Measurements from ENCODE around the gene ESRRA.

Gene ESRRA

DNA sequence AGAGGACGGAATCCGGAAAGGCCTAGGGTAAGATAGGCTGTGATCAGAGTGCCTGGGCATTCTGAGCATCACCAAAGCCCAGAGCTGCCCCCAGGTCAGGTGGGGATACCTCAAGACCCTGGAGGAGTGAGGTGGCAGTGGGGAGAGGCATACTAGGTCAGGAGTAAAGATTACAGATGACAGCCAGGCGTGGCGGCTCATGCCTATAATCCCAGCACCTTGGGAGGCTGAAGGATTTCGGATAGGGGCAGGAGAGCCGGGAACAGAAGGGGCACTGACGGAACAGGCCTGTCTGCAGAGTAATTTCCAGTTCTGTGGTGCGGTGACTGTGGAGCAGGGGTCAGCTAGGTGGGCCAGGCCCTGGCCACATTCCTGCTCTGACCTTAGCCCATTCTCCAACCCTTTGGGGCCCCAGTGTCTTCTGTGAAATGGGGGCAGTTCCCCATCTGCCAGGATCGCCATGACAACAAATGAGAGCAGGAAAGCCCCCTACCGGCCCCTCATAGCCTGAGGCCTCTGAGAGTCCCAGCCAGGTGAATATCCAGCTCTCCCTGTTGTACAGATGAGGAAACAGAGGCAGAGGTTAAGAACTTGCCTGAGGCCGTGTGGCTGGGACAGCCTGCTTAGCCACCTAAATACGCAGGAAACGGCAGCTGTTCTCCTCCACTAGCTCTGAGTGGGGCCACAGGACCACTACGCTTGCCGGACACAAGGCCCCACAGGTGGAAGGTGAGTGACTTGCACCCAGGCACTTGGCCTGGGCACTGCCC, 30.1 kb upstream of the ESRRA start:
- DNase-seq: no peak

DNA sequence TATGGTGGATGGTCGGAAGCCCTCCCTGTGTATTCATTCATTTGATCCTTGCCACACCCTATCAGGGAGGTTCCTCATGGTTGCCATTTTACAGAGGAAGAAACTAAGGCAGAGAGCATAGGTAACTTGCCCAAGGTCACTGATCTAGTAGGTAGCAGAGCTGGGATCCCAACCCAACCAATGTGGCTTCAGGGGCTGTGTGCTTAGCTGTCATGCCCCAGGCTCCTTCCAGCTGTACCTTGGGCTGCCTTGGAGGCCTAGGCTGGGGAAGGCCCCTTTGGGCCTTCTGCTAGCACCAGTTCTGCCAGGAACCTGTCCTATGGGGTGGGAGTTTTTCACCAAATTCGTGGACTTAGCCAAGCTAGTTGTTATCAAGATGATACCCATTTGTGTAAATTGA, 29.5 kb upstream of the ESRRA start:
- no peak for DNase-seq

GRCh38 chr11:64276653-64277431, 28.5 kb upstream of the ESRRA start:
- no peak for DNase-seq

DNA sequence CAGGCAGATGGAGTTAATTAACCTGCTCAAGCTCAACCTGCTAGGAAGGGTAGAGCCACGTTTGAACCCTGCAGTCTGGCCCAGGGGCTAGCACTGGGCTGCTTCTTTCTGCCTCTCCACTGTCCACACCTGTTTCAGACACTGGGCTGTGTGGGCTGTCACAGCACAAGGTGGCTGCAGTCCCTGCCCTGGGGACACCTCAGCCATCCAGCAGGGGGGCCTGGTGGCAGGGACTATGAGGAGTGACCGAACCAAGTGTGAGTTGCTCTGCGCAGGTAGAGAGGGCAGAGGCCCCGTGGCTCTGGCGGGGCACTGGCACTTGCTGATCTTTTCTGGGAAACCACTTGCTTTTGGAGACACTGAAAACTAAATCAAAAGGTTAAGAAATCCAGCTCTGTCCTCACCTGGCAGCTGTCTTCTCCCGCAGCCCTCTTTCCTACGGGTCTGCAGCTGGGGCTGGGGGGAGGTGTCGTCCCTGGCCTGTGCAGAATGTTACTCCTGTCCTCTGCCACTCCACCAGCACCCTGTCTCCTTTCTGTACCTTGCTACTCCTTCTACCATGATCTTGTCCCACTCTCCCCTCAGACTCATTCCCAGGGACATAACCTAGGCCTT, 26.6 kb upstream of the ESRRA start:
- DNase-seq: no peak

- no peak for DNase-seq
Measured at GRCh38 chr11:64281957-64282770, 23.2 kb upstream of the ESRRA start.

- no peak for DNase-seq
Measured at GRCh38 chr11:64283092-64283491, 22.2 kb upstream of the ESRRA start.

- peak; percentile 96 for DNase-seq
Measured at GRCh38 chr11:64284048-64284961, 21.0 kb upstream of the ESRRA start, which contains the start of gene BAD. Gene BAD, minus strand, starts transcription at chr11:64284665. Its CDS starts 297 bp downstream, at chr11:64284368.

GRCh38 chr11:64284962-64285884, 20.1 kb upstream of the ESRRA start, which contains the start of gene GPR137:
Gene GPR137, plus strand, starts transcription at chr11:64285848. Its CDS starts 677 bp downstream, at chr11:64286525.
- peak; percentile 87 for DNase-seq

DNA sequence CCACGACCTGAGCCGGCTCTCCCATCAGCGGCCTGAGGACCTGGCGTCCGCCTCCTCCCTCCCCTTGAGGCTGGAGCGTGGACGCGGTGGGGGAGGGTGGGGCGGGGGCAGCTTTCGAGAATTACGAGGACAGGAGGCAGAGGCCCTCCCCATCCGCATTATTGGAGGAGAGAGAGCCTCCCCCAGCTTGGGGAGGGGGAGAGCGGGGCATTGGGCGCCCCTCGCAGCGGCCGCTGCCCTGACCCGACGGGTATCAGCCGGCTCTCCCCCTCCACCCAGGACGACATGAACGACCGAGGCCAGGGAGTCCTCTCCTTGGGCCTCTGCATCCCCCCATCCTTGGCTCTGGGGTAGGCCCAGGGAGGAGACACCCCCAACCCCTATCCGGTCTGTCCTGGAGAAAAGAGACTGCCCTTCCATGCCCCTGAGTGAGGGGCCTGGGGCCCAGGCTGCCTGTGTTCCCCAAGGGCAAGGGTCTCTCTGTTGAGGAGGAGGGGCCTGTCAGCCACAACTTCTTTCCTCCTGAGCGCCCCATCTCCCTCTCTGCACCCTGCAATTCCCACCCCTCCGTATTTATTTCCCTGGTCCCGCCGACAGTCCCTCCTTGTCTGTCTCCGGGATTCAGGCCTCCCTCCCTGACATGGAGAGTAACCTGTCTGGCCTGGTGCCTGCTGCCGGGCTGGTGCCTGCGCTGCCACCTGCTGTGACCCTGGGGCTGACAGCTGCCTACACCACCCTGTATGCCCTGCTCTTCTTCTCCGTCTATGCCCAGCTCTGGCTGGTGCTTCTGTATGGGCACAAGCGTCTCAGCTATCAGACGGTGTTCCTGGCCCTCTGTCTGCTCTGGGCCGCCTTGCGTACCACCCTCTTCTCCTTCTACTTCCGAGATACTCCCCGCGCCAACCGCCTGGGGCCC, 19.2 kb upstream of the ESRRA start:
- no peak for DNase-seq

GRCh38 chr11:64286801-64287159, 18.5 kb upstream of the ESRRA start:
- no peak for DNase-seq

- DNase-seq: no peak
Measured at GRCh38 chr11:64287676-64288352, 17.5 kb upstream of the ESRRA start.

GRCh38 chr11:64288353-64288750, 17.0 kb upstream of the ESRRA start:
- no peak for DNase-seq

GRCh38 chr11:64289002-64289564, 16.2 kb upstream of the ESRRA start:
- DNase-seq: no peak

GRCh38 chr11:64290352-64291261, 14.7 kb upstream of the ESRRA start:
- DNase-seq: no peak

DNA sequence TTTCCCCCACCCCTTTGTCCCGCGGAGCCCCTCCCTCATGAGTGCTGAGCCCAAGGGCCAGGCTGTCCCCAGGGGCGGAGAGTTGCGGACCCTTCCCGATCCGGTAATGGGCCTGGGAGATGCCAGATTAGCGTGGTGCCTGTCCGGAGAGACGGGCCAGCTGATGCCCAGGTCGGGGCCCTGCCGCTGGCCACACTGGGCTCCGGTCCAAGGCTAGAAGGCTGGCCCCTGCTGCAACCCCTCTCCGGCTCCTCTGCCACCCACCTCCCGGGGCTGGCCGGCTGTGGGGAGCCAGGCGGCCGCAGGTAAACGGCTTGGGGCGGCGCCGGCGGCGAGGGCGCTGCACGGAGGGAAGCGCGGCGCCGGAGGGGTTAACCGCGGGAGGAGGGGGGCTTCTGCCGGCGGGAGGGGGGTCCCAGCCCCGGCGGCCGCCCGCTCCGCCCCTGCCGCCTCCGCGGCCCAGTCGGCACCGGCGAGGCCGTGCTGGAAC, 14.0 kb upstream of the ESRRA start, which contains the start of gene KCNK4:
KCNK4 (plus strand) TSS at position 41 of the 490 bp plus-strand sequence. CDS start 1,717 bp downstream, outside the sequence.
- DNase-seq: no peak

GRCh38 chr11:64291752-64292459, 13.4 kb upstream of the ESRRA start:
- DNase-seq: no peak
